ENCODE data around the gene OSBPL8.

Gene OSBPL8

DNA sequence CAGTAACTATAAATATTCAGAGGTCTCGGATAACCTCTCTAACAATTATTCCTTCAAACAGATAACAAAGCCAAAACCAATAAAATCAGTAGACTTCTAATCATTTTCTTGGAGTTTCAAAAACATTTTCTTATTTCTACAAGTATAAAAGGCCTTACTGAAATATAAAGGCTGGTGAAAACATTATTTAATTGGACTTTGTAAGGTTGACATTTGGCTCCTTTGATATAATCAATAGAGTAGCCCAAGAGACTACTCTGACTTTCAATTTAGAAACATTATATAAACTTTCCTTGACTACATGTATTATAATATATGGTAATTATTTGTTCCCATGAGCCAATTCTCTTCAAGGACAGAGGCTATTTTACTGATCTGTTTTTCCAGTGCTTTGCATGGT, 68.3 kb downstream of the OSBPL8 start (continued):
- TF ChIP-seq ZNF565 (CRISPR knock-in tag; conservative IDR thresholded peaks at IDR 0.05; ENCODE audit: low read depth) = no peak
- no peak for TF ChIP-seq ARNTL (CRISPR knock-in tag; IDR thresholded peaks at IDR 0.05; ENCODE audit: borderline replicate concordance, low read depth)

DNA sequence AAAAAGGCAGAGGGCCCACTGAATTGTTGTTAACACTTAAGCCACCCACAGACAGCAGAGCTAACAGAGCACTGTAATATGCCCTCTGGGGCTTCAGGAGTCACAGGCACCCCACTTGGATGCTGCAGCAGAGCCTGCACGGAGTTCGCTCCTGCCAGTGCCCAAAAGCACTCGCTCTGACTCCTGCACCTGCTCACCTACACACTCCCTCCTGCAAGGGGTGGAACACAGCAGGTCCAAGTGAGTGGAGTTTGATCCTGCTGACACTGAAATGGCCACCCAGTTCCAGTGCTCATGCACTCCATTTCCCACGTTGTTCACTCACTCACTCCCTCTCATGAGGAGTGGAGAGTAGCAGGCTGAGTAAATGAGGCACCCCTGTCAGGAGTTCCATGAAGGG, 68.8 kb downstream of the OSBPL8 start:
- TF ChIP-seq CREB5 (CRISPR knock-in tag; IDR thresholded peaks at IDR 0.05; ENCODE audit: low read depth) (no peak), ZNF565 (CRISPR knock-in tag; conservative IDR thresholded peaks at IDR 0.05; ENCODE audit: low read depth) (no peak), RARB (CRISPR knock-in tag; IDR thresholded peaks at IDR 0.05) (no peak), ZC3H10 (CRISPR knock-in tag; IDR thresholded peaks at IDR 0.05) (no peak), ZFP3 (CRISPR knock-in tag; IDR thresholded peaks at IDR 0.05) (no peak), ESRRG (CRISPR knock-in tag; IDR thresholded peaks at IDR 0.05) (no peak), BACH2 (CRISPR knock-in tag; IDR thresholded peaks at IDR 0.05; ENCODE audit: borderline replicate concordance) (no peak), ARNTL (CRISPR knock-in tag; IDR thresholded peaks at IDR 0.05; ENCODE audit: borderline replicate concordance, low read depth) (no peak), TOX (CRISPR knock-in tag; IDR thresholded peaks at IDR 0.05; ENCODE audit: borderline replicate concordance) (no peak), ZFP30 (CRISPR knock-in tag; IDR thresholded peaks at IDR 0.05) (no peak), CSRNP3 (CRISPR knock-in tag; IDR thresholded peaks at IDR 0.05) (no peak)

DNA sequence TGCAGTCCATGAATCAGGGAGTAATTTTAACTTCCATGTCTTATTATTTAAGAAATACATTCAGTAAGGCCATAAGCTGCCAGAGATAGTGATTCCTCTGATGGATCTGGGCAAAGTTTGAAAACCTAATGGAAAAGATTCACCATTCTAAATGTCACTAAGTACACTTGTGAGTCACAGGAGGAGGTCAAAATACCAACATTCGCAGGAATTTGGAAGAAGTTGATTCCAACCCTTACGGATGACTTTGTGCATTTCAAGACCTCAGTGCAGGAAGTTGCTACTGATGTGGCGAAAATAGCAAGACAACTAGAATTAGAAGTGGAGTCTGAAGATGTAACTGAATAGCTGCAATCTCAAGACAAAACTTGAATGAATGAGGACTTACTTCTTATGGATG, 69.8 kb downstream of the OSBPL8 start:
- ATAC-seq = no peak
- no peak for TF ChIP-seq OSR1 (CRISPR knock-in tag; IDR thresholded peaks at IDR 0.05)
- no peak for TF ChIP-seq TCF4 (CRISPR knock-in tag; IDR thresholded peaks at IDR 0.05; ENCODE audit: borderline replicate concordance)
- TF ChIP-seq, protein P1, sequence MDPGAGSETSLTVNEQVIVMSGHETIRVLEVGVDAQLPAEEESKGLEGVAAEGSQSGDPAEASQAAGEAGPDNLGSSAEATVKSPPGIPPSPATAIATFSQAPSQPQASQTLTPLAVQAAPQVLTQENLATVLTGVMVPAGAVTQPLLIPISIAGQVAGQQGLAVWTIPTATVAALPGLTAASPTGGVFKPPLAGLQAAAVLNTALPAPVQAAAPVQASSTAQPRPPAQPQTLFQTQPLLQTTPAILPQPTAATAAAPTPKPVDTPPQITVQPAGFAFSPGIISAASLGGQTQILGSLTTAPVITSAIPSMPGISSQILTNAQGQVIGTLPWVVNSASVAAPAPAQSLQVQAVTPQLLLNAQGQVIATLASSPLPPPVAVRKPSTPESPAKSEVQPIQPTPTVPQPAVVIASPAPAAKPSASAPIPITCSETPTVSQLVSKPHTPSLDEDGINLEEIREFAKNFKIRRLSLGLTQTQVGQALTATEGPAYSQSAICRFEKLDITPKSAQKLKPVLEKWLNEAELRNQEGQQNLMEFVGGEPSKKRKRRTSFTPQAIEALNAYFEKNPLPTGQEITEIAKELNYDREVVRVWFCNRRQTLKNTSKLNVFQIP (CRISPR knock-in tag; IDR thresholded peaks at IDR 0.05; ENCODE audit: borderline replicate concordance, low read depth) = no peak
- no peak for TF ChIP-seq ARNTL (CRISPR knock-in tag; IDR thresholded peaks at IDR 0.05; ENCODE audit: borderline replicate concordance, low read depth)
- TF ChIP-seq TSHZ2 (CRISPR knock-in tag; IDR thresholded peaks at IDR 0.05) = no peak
- no peak for TF ChIP-seq ESRRG (CRISPR knock-in tag; IDR thresholded peaks at IDR 0.05)
- TF ChIP-seq ZNF70 (CRISPR knock-in tag; IDR thresholded peaks at IDR 0.05) = no peak
- TF ChIP-seq ZNF8 (CRISPR knock-in tag; IDR thresholded peaks at IDR 0.05) = no peak
- TF ChIP-seq CREB5 (CRISPR knock-in tag; IDR thresholded peaks at IDR 0.05; ENCODE audit: low read depth) = no peak
- TF ChIP-seq PPARA (CRISPR knock-in tag; IDR thresholded peaks at IDR 0.05; ENCODE audit: borderline replicate concordance) = no peak
- TF ChIP-seq ZFP3 (CRISPR knock-in tag; IDR thresholded peaks at IDR 0.05) = no peak
- TF ChIP-seq ZC3H10 (CRISPR knock-in tag; IDR thresholded peaks at IDR 0.05) = no peak
- TF ChIP-seq RARB (CRISPR knock-in tag; IDR thresholded peaks at IDR 0.05) = no peak

More for the DNA sequence above, 68.8 kb downstream of the OSBPL8 start:
- ATAC-seq = no peak

- ATAC-seq = no peak
- TF ChIP-seq ISL1 (CRISPR knock-in tag; IDR thresholded peaks at IDR 0.05) (no peak), ZNF70 (CRISPR knock-in tag; IDR thresholded peaks at IDR 0.05) (no peak), CREB5 (CRISPR knock-in tag; IDR thresholded peaks at IDR 0.05; ENCODE audit: low read depth) (no peak), PPARA (CRISPR knock-in tag; IDR thresholded peaks at IDR 0.05; ENCODE audit: borderline replicate concordance) (no peak), TSHZ2 (CRISPR knock-in tag; IDR thresholded peaks at IDR 0.05) (no peak), ZC3H10 (CRISPR knock-in tag; IDR thresholded peaks at IDR 0.05) (no peak), ARNTL (CRISPR knock-in tag; IDR thresholded peaks at IDR 0.05; ENCODE audit: borderline replicate concordance, low read depth) (no peak), ZNF565 (CRISPR knock-in tag; conservative IDR thresholded peaks at IDR 0.05; ENCODE audit: low read depth) (no peak), GLIS3 (CRISPR knock-in tag; IDR thresholded peaks at IDR 0.05) (no peak), TOX (CRISPR knock-in tag; IDR thresholded peaks at IDR 0.05; ENCODE audit: borderline replicate concordance) (no peak), OSR1 (CRISPR knock-in tag; IDR thresholded peaks at IDR 0.05) (no peak), TCF4 (CRISPR knock-in tag; IDR thresholded peaks at IDR 0.05; ENCODE audit: borderline replicate concordance) (no peak)
These were observed 73.6 kb downstream of the OSBPL8 start for GRCh38 chr12:76486011-76486410.
